ENCODE data around the gene SIK3.
A peak's percentile ranks its signal among the peaks of the same experiment; 100 is the strongest.

SIK3 gene

DNA sequence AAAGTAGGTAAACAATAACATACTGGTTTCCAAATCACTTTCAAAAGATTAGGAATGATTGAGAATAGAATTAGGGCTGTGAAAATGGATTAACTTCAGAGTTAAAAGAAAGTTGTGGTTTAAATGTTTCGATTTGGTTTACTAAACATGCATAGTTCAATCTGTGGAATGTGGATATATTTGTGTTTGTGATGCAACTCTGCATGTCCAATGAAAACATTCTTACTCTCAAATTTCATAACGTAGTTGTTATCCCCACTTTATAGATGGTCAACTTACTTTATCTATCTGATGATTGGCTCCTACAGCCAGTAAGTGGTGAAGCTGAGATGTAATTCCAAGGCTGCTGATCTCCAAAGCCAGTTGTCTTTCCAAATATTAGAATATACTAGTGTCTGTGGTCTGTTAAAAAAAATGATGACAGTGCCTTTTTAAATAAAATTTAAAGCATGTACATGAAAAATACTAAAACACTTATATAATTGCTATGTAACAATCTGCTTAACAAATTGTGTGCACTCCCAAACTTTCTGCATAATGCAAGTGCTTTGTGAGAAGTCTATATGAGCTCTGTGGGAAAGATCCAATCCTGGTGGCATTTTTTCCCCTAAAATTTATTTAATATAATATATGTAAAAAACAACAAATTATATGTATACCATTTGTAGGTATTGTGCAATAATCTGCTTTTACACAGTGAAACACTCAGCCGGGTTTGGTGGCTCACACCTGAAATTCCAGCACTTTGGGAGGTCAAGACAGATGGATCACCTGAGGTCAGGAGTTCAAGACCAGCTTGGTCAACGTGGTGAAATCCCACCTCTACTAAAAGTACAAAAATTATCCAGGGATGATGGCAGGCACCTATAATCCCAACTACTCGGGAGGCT, 9.7 kb upstream of the SIK3 start:
- DNase-seq: no peak

- no peak for DNase-seq
Measured at GRCh38 chr11:117100556-117100955, 2.3 kb upstream of the SIK3 start.

- DNase-seq: peak; percentile 85
Measured at GRCh38 chr11:117099696-117100095, 1.5 kb upstream of the SIK3 start.

DNA sequence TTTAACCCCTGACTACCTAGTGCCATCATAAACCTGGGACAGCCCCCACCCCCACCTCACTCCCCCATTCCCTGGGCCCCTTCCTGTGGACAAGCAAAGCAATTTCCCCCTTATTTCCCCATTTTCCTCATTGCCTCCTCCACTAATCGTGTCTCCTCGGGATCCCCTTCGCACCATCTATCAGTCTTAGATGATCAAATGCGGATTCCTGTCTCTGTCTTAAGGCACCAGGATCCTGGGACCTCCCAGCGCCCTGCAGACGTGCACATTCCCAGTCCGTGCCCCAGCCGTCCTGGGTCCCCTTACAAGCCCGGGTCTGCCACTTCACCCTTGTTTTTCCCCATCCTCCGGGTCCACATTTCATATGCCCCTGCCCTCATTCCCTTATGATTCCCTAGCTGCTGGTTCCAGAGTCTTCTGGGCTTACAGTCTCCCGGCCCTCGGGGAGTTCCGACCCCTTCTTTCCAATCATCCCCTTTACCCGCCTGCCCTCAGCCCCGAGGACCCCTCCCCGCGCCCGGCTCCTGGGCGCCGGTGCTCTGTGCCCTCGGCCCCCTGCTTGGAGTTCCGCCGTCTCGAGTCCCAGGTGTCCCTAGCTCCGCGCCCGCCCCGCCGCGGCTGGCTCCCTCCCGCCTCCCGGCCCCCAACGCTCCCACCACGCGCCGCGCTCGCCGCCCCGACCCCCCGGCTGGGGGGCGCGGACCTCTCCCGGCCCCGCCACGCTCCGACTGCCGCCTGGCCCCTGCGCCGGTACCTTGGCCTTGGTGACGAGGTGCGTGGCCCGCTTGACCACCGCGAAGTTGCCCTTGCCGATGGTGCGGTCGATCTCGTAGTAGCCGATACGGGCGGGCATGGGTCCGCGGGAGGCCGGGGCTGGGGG, 599 bp downstream of the SIK3 start:
- DNase-seq: no peak

DNA sequence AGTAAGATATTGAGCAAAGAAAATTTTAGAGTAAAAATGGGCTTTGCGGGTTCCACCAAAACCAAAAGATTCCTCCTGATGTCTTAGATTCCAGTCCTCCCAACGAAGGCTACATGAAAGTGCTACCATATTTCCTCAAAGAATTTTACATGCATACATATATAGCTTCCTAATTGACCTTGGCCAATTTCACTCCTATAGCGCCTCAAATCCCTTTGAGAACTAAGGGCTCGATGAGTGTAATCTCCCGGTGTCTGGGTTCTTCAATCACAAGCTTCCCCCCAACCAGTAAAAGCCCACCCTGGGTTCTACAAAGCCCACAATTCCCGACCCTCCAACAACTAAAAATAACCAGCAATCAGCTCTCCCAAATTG, 1.2 kb downstream of the SIK3 start:
- DNase-seq: no peak

GRCh38 chr11:117096201-117096991, 1.8 kb downstream of the SIK3 start:
- DNase-seq: peak; percentile 55

DNA sequence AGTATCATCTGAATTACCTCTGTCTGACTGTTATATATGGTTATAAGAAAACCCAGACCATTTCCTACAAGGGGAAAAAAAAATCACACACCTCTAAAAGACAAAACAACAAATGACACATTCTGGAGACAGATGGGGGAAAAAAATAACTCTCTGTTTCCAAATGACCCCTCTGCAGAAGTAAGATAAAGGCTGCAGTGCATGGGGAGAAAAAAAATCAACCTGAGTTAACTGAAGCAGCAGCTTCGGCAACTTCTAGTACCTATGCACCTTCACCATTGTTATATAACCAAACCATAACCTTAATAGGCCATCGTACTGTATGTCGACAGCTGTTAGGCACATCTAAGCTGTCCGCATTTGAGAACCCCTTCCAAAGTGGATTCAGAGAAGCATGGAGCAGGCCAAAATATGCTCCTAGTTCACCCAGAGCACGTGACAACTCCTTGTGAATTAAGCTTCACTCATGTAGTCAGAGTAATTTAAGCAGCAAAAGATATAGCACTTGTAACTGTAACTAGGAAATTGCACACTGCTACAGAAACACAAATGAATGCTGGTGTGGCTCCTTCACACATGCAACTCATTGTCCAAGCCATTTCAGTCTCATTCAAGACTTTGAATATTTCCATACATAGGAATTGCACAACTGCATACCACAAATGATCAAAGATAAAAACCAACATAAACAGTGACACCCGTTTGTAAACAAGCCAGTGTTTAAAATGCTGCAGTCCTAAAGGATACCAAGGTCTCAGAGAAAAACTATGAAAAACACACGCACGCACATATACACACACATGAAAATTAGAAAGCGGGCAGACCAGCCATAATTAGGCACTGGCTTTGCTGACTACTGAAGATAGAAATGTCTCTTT, 2.7 kb downstream of the SIK3 start:
- peak; percentile 82 for DNase-seq

DNA sequence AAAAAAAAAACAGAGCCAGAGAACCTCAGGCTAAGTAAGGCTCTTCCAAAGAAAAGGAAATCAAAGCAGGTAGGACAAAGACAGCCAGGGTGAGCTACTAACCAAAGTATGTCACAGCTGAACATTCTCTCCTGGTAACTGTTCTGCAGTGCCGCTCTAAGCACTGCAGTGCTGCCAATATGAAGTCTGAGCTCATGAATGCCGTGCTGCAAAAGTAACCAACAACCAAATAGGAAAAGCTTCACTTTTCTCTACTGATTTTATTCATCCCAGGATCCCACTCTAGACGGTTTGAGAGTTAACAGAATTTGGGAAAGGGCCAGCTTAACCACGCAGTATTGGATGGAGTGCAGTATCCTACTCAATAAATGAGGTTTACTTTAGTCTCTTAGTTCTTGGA, 3.5 kb downstream of the SIK3 start:
- DNase-seq: no peak

- no peak for DNase-seq
Measured at GRCh38 chr11:117092951-117093590, 5.2 kb downstream of the SIK3 start.

DNA sequence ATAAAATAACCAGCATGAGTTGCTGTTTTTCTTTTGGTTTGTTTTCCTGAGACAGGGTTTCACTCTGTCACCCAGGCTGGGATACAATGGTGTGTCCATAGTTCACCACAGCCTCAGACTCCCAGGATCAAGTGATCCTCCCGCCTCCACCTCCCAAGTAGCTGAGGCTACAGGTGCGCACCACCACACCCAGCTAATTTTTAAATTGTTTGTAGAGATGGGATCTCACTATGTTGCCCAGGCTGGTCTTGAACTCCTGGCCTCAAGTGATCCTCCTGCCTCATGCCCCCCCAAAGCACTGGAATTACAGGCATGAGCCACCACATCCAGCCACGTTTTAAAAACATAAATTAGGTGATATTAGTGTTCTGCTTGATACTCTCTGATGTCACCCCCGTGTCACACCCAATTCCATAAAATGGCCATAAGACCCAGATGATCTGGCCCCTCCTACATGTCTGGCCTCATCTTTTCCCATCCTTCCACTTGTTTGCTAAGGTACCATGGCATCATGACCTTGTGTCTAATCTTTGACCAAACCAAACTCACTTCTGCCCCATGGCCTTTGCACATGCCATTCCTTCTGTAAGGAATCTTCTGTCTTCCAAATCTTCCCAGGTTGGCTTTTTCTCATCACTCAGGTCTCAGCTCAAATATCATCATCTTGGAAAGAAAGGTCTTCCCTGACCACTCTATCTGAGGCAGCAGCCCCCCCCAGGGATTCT, 6.3 kb downstream of the SIK3 start:
- DNase-seq: no peak

GRCh38 chr11:117090111-117090706, 8.0 kb downstream of the SIK3 start:
- no peak for DNase-seq

- no peak for DNase-seq
Measured at GRCh38 chr11:117089685-117090084, 8.5 kb downstream of the SIK3 start.

DNA sequence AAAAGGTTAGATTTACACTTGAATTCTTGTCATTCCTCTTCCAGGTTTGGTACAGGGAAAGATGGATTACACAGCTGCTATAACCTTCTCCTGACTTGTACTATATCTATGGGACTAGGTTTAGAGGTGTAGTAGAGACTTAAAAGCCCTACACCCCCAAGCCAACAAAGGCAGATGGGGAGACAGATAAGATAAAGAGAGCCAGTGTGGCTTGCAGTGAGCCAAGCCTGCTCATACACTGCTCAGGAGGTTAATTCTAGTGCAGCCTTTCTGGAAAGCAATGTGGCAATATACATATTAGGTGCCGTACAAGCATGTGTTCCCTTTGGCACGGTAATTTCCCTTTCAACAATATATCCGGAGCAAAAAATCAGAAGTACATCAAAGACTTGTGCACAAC, 10.8 kb downstream of the SIK3 start:
- DNase-seq: peak; percentile 83

DNA sequence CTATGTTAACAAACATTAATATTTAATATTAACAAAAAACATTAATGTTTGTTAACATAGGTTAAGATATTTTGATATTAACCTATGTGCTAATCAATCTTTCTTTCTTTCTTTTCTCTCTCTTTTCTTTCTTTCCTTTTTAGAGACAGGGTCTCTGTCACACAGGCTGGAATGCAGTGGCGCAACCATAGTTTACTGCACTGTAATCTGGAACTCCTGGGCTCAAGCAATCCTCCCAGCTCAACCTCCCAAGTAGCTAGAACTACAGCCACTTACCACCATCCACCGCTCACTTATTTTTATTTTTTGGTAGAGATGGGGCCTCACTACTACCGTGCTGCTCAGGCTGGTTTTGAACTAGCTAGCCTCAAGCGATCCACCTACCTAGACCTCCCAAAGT, 13.2 kb downstream of the SIK3 start:
- DNase-seq: no peak

GRCh38 chr11:117083011-117083935, 15.0 kb downstream of the SIK3 start:
- no peak for DNase-seq

- no peak for DNase-seq
Measured at GRCh38 chr11:117081908-117082307, 16.3 kb downstream of the SIK3 start.

DNA sequence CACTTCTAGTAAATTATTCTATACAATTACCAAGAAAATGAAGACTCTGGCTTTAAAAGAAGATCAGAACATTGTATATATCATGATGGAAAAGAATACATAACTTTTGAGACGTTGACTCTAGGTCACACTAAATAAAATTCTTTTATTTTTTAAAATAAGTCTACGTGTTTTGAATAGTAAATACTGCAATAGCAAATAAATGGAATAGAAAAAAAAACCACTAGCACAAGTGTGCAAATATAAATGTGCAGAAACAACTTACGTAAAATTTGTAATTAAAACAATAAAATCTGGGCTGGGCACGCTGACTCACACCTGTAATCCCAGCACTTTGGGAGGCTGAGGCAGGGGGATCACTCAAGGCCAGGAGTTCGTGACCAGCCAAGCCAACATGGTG, 17.9 kb downstream of the SIK3 start:
- DNase-seq: no peak

DNA sequence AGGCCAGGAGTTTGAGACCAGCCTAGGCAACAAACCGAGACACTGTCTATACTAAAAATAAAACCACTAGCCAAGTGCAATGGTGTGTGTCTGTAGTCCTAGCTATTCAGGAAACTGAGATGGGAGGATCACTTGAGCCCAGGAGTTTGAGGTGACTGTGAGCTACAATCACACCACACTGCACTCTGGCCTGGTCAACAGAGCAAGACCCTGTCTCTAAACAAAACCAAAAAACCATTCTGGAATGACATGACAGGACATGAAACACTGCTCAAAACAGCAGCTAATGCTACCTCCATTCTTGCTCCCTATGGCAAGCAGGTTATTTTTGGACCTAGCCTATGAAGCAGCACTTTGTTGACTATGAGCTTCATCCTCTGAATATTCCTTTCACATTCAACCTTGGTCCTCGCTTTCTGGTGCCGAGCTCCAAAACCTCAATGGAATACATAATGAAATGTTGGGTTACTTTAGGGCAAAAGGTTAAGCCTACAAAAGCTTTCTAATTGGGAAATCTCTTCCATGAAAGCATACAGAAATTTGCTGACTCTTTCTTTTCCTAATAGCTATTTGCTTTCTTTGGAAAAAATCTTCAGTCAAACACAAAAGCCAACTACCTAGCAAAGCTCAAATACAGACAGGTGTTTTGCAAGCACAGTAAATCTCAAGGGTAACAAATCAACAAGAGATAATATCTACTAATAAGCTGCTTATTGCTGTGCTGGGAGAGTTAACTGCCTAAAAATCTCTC, 21.1 kb downstream of the SIK3 start:
- no peak for DNase-seq

DNA sequence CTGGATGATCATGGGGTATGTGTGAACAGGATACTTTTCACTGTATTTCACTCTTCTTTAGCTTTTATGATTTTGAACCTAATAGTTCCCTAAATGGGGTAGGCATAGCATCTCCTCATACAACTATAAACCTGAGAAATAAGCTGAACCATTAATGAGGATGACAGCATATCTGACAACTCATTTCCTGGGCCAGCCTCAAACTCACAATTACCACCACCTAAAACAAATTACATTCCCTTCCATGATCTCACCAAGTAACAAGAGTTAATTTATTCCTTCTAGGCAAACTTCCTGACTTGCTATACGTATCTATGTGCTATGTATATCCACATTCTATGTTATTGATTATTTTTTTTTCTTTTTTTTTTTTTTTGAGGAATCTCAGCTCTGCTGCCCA, 23.0 kb downstream of the SIK3 start:
- DNase-seq: no peak

Data from hematopoietic multipotent progenitor cell treated with erythropoietin and hydrocortisone succinate and interleukin-3 and kit ligand, for 8 days (in vitro differentiated cells).